Esophagus squamous epithelium (tissue), 5 donors: ENCODE data around the gene GBP4. TPM values are rescaled to one million over a fixed set of nuclear protein-coding genes. Genes with fewer than 3 reads are reported as not detected.

Source experiments
- DNase-seq: peaks from one replicate; lab custom pipeline; 2025; lab: John Stamatoyannopoulos, UW
- H3K27ac ChIP-seq, 4 donors: fragments of 200-600 bp; sonication (generic); one replicate each; pipeline ENCODE4 v1.5.1; 2016 to 2019; ENCODE audit warnings: mild to moderate bottlenecking in 1 of 4
- H3K27me3 ChIP-seq, 4 donors: fragments of 200-600 bp; sonication (generic); 1 replicate in 3 of 4; 2 replicates in 1 of 4; pipeline versions ENCODE4 v1.5.1 to v1.6.0; 2017 to 2021; ENCODE audit warnings: antibody characterized with exemption in 1 of 4
- H3K36me3 ChIP-seq, 3 donors: fragments of 200-600 bp; sonication (generic); one replicate each; pipeline ENCODE4 v1.5.1; 2016 to 2019
- H3K4me1 ChIP-seq, 3 donors: fragments of 200-600 bp; sonication (generic); one replicate each; pipeline ENCODE4 v1.5.1; 2017 to 2019
- H3K4me3 ChIP-seq, 4 donors: fragments of 200-600 bp; sonication (generic); 1 replicate in 3 of 4; 2 replicates in 1 of 4; pipeline ENCODE4 v1.5.1; 2016 to 2019; ENCODE audit warnings: mild to moderate bottlenecking in 2 of 4, moderate library complexity in 1 of 4
- H3K9me3 ChIP-seq, 3 donors: fragments of 200-600 bp; sonication (generic); one replicate each; pipeline ENCODE4 v1.5.1; 2016 to 2019
- CTCF ChIP-seq, 6 experiments: fragments of 450-650 bp in 4 of 6; fragments of 200-600 bp in 2 of 6; sonication (generic) in 2 of 6; IDR thresholded peaks; one replicate each; pipeline ENCODE4 v1.5.1; 2016 to 2019; ENCODE audit warnings: antibody characterized with exemption in 6 of 6, mild to moderate bottlenecking in 4 of 6, moderate library complexity in 4 of 6
- POLR2A ChIP-seq, 4 donors: fragments of 450-650 bp; IDR thresholded peaks; one replicate each; pipeline ENCODE4 v1.6.1; 2017; ENCODE audit warnings: antibody characterized with exemption in 4 of 4, mild to moderate bottlenecking in 4 of 4, moderate library complexity in 3 of 4
- WGBS, 2 donors: methylation state at CpG; one replicate each; pipeline ENCODE4 v1.1.5; 2018; 5-methylcytosine and 5-hydroxymethylcytosine counted together
- intact Hi-C: fragments of 100-400 bp; cut with DNase I; formaldehyde crosslinking; loops from one replicate; pipeline ENCODE4 v1.15.0; 2022
- total RNA-seq, 4 donors: library from RNA; depleted of rRNA; stranded (reverse); fragments of >200 nt; gene quantifications; one replicate each; pipeline ENCODE4 v1.1.0, GENCODE V29; 2016
- donor health status: DM: yes; HTN: yes; CAD: no.

The GBP4 gene
- total RNA-seq, 4 donors from 2014 or later, result 2.5 to 7.4 (median 4.1) TPM

GRCh38 chr1:89179343-89179742 lies 19.4 kb downstream of the GBP4 start:
- DNase-seq, result no peak
- H3K36me3 ChIP-seq, result peaks cover 0 to 18% (median 4%) of the 10 kb centered on the region in 3 donors
- no peak overlapping the region for H3K27ac ChIP-seq
- H3K27me3 ChIP-seq, result no peaks in the 10 kb centered on the region
- intact Hi-C loops, result no loop called here
- no peak overlapping the region for H3K4me3 ChIP-seq
- peaks cover 0 to 6% (median 0%) of the 10 kb centered on the region in 3 donors for H3K9me3 ChIP-seq
- 83 to 96% methylated on average over 2 of the region's 2 CpGs for WGBS, 2 donors
- no peaks in the 10 kb centered on the region for H3K4me1 ChIP-seq
- TF ChIP-seq POLR2A (IDR thresholded peaks at IDR 0.05) (no peak), CTCF (IDR thresholded peaks at IDR 0.05) (no peak)

GRCh38 chr1:89176971-89177370 lies 21.8 kb downstream of the GBP4 start:
- H3K4me3 ChIP-seq, result no peak overlapping the region
- H3K27ac ChIP-seq, result no peak overlapping the region
- intact Hi-C loops, result no loop called here
- no peaks in the 10 kb centered on the region for H3K9me3 ChIP-seq
- H3K27me3 ChIP-seq, result no peaks in the 10 kb centered on the region
- no peaks in the 10 kb centered on the region for H3K4me1 ChIP-seq
- DNase-seq, result no peak
- no peaks in the 10 kb centered on the region for H3K36me3 ChIP-seq
- 88 to 97% methylated on average over 2 of the region's 2 CpGs for WGBS, 2 donors
- TF ChIP-seq CTCF (IDR thresholded peaks at IDR 0.05), result no peak
- no peak for TF ChIP-seq POLR2A (IDR thresholded peaks at IDR 0.05)

- Histone ChIP-seq H3K27me3 (no peaks in the 10 kb centered on the region), H3K9me3 (no peaks in the 10 kb centered on the region), H3K36me3 (no peaks in the 10 kb centered on the region), H3K4me1 (no peaks in the 10 kb centered on the region), H3K27ac (no peak within 1 kb of the TSS), H3K4me3 (no peak within 1 kb of the TSS)
- intact Hi-C loops, result no loop called here
- no peak for DNase-seq
- TF ChIP-seq POLR2A (IDR thresholded peaks at IDR 0.05) (no peak), CTCF (IDR thresholded peaks at IDR 0.05) (no peak)
These were observed 23.0 kb downstream of the GBP4 start, which contains the start of gene GBP7 for GRCh38 chr1:89175601-89176256. Gene GBP7 (minus strand): TSS chr1:89176003. CDS start chr1:89171935, 4,068 bp downstream.

GRCh38 chr1:89174491-89174890 lies 24.3 kb downstream of the GBP4 start:
- intact Hi-C loops, result no loop called here
- no peak for TF ChIP-seq POLR2A (IDR thresholded peaks at IDR 0.05)
- no peak for TF ChIP-seq CTCF (IDR thresholded peaks at IDR 0.05)
- Histone ChIP-seq H3K4me3 (no peak overlapping the region), H3K4me1 (no peaks in the 10 kb centered on the region), H3K36me3 (no peaks in the 10 kb centered on the region), H3K27ac (no peak overlapping the region), H3K27me3 (no peaks in the 10 kb centered on the region), H3K9me3 (no peaks in the 10 kb centered on the region)
- DNase-seq, result no peak
- 93 to 95% methylated on average over 3 of the region's 3 CpGs for WGBS, 2 donors

GRCh38 chr1:89172468-89173143 lies 26.1 kb downstream of the GBP4 start:
- H3K36me3 ChIP-seq, result no peaks in the 10 kb centered on the region
- H3K4me3 ChIP-seq, result no peak overlapping the region
- H3K27ac ChIP-seq, result no peak overlapping the region
- intact Hi-C loops, result no loop called here
- H3K9me3 ChIP-seq, result no peaks in the 10 kb centered on the region
- DNase-seq, result no peak
- 89 to 96% methylated on average over 4 of the region's 4 CpGs for WGBS, 2 donors
- H3K27me3 ChIP-seq, result no peaks in the 10 kb centered on the region
- H3K4me1 ChIP-seq, result no peaks in the 10 kb centered on the region
- TF ChIP-seq POLR2A (IDR thresholded peaks at IDR 0.05), result no peak
- no peak for TF ChIP-seq CTCF (IDR thresholded peaks at IDR 0.05)
